Posterior vena cava (tissue), 2 donors: ENCODE results near the gene ADORA1. TPM values are rescaled to one million over a fixed set of nuclear protein-coding genes. Genes with fewer than 3 reads are reported as not detected.

ENCODE experiments used
- DNase-seq: peaks from one replicate; pipeline ENCODE4 v3.0.0-alpha.2; 2020; ENCODE audit warnings: low spot score
- intact Hi-C, 2 donors: fragments of 100-400 bp; cut with DNase I; formaldehyde crosslinking; loops; one replicate each; pipeline versions ENCODE4 v1.14.1 to v1.14.2; 2022 to 2023
- total RNA-seq, 2 donors: library from RNA; stranded (reverse); fragmentation: NEBNext Ultra II Directional; extraction: Animal tissue kit (Norgen Biotek cat#: 25700); gene quantifications; one replicate each; pipeline ENCODE4 v1.2.1, GENCODE V29; 2021
- donor health status: DM: yes; HTN: yes; CAD: no.
- donor health status: DM: yes; HTN: yes; CAD: no.

The ADORA1 gene
- total RNA-seq, 2 donors from 2014 or later = 0.32 to 1.3 TPM

DNA sequence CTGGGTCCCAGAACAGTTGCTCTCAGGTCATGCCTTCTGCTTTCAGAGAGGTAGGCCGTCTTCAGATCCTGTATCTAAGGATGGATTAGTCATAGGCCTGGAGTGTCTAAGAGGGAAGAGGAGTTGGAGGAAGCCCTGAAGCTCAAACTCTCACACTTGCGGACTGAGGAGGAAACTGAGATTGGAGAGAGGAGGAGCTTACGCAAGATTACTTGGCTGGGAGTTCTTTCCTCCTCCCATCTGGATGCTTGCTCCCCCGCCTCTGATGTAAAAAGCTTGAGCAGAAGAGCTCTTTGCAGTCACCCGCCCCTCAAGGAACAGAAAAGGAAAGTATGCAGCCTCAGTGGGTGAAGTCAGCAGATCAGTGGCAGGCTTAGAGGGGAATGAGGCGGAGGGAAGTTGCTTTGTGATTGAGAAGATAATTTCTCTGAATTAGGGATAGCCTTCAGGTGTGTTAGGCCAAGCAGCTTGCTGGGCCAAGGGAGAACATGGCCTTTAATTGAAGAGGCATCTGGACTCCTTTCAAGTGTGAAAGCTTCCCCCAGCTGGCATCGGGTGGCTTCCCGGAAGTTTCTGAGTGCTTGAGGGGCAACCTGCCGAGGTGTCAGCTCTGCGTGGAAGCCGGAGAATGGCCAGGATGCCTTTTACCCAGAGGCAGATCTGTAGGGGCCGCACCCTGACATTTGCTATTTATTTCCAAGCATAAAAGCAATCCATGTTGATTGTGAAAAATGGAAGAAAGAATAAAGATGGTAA lies 6.6 kb downstream of the ADORA1 start:
- DNase-seq = no peak
- intact Hi-C loops = loop anchor here in 1 of 2 donors (2.0 kb wide), 1 partner anchor 65 kb away; no protein-coding TSS in a partner anchor

DNA sequence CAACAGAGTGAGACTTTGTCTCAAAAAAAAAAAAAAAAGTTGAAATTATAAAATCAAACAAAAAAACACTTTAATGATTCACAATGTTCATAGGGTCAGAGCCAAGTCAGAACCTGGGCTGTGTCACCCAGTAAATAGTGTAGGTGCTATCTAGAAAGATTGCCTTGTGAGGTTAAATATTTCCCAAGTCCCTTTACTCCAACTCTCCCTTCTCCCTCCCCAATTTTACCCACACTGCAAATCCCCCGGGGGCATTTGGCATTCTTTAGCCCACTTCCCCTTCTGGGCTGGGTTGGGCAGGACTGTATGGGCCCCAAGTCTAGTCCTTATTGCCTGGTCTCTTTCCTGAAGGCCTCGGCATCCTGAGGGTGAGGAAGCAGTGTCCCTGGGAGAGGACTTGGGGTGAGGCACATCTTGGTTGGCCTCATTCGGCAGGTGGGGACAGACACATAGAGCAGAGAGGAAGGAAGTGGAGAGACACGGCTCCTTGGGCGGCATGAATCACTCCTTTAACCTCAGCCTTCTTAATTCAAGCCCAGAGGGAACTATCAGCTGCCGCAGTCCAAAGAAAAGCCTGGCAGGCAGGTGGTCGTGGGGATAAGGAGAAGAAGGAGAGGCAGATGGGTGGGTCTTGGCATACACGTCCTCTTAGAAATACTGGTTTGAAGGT lies 8.2 kb downstream of the ADORA1 start:
- DNase-seq = no peak
- intact Hi-C loops = no loop called here

- no peak for DNase-seq
- intact Hi-C loops = no loop called here
Observed at GRCh38 chr1:203136409-203137042, 9.0 kb downstream of the ADORA1 start.

DNA sequence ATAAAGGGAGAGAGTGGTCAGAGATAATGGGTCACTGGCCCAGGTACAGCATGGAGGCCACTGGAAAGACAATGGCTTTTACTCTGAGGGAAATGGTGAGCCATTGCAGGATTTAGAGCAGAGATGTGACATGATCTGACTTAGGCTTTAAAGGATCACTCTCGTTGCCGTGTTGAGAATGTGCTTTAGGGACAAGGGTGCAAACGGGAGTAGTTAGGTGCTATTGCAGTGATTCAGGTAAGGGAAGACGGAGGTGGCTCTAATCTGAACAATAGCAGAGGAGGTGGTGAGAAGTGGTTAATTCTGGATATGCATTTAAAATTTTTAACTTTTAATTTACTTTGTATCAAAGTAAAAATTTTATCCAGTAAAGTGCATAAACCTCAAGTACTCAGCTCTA lies 9.8 kb downstream of the ADORA1 start:
- intact Hi-C loops = no loop called here
- no peak for DNase-seq

GRCh38 chr1:203138066-203138465 lies 10.5 kb downstream of the ADORA1 start:
- intact Hi-C loops = loop anchor here in 1 of 2 donors (1.0 kb wide), 1 partner anchor 16 kb away; no protein-coding TSS in a partner anchor

DNA sequence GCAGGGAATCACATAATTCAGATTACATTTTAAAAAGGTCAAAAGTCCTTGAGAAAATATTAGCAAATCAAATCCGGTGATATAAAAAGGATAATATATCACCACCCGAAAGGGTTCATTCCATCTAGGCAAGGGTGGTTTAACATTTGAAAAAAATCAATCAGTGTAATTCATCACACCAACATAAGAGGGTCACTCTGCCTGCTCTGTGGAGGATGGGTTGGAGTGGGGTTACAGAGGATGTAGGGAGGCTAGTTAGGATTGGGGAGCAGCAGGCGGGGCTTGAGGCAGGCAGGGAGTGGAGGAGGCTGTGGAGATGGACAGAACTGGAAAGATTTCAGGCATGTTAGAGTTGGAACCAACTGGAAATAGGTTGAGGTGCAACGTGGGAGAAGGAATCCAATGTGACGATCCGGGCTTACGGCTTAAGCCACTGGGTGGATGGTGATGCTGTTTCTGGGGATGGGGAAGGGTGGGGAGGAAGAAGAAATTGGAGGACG lies 12.5 kb downstream of the ADORA1 start:
- DNase-seq = peak; percentile 14
- intact Hi-C loops = no loop called here

More at GRCh38 chr1:203138066-203138465, 10.5 kb downstream of the ADORA1 start:
- DNase-seq = no peak

DNA sequence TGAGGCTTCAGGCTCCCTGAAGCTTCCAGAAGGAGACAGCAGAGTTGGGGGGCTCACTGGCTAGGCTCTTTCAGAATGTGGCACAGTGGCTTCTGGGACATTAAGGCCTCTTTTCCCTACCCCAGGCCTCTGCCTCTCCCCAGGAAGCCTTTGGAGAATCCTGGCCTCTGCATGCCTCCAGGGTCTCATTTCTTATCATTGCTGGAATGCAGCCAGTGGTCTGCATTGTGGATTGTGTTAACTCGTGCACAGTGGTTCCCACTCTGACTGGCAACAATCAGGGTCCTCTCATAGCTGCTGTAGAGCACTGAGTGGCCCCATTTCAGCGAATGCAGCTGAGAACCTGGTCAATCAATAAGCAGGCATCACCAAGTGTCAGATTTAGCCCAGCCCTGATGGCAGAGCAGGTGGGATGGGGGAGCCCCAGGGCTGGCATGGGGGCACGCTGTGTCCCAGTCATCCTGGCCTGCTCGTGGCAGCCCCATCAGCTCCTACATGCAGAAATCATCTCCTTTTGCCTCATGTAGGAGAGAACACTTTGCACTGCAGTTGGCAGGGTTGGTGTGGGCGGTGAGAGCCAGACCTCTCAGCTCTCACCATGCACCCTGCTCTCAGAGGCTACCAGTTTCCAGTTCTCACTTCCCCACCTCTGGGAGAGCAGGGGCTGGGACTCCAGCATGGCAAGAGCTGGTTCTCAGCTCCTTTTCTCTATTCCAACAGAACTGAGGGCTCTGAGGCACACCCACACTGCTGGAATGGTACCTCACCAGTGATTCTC lies 13.4 kb downstream of the ADORA1 start:
- peak; percentile 72 for DNase-seq
- intact Hi-C loops = no loop called here

GRCh38 chr1:203142124-203142523 lies 14.6 kb downstream of the ADORA1 start:
- DNase-seq = peak; percentile 2
- intact Hi-C loops = no loop called here

GRCh38 chr1:203142684-203143408 lies 15.3 kb downstream of the ADORA1 start:
- DNase-seq = peak; percentile 26
- intact Hi-C loops = no loop called here

DNA sequence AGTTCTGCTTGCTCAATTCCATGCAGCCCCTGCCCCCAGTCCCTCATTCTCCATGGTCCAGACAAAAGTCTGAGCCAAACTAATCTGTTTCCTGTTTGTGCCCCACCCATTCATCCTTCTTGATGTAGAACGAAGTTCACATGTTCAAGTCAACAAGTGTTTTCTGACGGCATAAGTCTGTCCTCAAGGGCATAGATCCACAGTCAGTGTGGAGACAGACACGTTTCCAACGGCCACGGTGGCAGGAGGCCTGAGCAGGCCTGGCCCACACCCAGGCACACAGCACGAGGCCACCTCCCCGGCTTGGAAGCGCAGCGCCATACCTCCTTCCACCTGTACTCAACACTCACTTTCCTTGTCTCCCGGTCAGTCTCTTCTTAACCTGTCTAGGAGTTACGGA lies 16.1 kb downstream of the ADORA1 start:
- intact Hi-C loops = no loop called here
- DNase-seq = peak; percentile 43

- DNase-seq = peak; percentile 58
- intact Hi-C loops = no loop called here
Observed at GRCh38 chr1:203144661-203145060, 17.1 kb downstream of the ADORA1 start.

- intact Hi-C loops = no loop called here
Observed at GRCh38 chr1:203145321-203146041, 18.0 kb downstream of the ADORA1 start.

DNA sequence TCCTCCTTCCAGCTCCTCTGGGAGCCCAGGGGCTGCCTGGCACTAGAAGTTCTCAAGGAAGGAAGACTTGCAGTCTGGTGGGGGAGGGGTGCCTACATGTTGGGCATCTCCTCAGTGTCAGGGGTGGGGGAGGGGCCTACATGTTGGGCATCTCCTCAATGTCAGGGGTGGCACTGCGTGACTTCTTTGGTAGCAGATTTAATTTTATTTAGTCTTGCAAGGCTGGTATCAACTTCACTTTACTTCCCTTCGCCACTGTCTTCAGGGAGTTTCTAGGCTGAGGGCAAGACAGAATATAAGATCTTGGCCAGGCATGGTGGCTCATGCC lies 18.5 kb downstream of the ADORA1 start:
- no peak for DNase-seq
- intact Hi-C loops = no loop called here

More at GRCh38 chr1:203145321-203146041, 18.0 kb downstream of the ADORA1 start:
- DNase-seq = no peak

DNA sequence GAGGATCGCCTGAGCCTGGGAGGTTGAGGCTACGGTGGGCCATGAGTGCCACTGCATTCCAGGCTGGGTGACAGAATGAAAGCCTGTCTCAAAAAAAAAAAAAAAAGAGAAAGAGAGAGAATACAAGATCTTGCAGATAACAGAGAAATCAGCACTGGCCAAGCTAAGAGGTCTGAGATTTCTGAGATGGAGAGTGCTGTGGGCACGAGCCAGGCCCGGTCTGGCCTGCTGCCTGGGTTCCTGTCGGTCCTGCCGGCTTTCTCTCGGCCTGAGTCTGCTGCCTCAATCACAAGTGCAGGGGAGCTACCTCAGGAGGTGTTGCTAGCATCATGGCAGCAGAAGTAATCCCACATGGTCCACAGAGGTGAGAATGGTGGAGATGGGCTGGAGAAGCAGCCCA lies 19.0 kb downstream of the ADORA1 start:
- DNase-seq = no peak
- intact Hi-C loops = no loop called here

GRCh38 chr1:203147376-203147775 lies 19.9 kb downstream of the ADORA1 start:
- intact Hi-C loops = no loop called here
- DNase-seq = no peak

DNA sequence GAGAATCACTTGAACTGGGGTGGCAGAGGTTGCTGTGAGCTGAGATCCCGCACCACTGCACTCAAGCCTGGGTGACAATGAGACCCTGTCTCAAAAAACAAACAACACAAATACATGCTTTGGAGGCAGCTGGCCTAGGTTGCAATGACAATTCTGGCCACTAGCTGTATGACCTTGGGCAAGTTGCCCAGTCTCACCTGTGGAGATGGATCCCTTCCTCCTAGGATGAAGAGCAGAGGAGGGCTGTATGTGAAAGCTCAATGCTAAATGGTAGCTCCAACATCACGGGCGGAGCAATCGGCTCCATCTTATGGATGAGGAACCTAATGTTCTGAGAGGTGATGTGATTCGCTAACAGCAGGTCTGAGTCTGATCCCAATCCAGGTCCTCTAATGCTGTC lies 20.6 kb downstream of the ADORA1 start:
- intact Hi-C loops = no loop called here

DNA sequence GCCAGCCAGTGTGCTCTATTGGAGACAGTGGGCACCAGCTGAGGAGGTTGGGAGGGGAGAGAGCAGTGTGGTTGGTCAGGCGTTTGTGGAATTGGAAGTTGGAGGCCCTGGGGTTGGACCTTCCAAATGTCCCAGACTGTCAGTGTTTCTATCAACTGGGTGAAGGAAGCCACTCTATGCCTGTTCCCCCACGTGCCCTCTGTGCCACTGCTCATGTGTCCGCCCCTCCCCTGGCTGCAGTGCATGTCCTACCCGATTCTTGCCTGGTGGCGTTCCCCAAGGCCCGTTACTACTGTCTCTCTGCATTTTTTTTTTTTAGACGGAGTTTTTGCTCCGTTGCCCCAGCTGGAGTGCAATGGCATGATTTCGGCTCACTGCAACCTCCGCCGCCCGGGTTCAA lies 21.1 kb downstream of the ADORA1 start:
- intact Hi-C loops = no loop called here

More for the DNA sequence above, 20.6 kb downstream of the ADORA1 start:
- no peak for DNase-seq

DNA sequence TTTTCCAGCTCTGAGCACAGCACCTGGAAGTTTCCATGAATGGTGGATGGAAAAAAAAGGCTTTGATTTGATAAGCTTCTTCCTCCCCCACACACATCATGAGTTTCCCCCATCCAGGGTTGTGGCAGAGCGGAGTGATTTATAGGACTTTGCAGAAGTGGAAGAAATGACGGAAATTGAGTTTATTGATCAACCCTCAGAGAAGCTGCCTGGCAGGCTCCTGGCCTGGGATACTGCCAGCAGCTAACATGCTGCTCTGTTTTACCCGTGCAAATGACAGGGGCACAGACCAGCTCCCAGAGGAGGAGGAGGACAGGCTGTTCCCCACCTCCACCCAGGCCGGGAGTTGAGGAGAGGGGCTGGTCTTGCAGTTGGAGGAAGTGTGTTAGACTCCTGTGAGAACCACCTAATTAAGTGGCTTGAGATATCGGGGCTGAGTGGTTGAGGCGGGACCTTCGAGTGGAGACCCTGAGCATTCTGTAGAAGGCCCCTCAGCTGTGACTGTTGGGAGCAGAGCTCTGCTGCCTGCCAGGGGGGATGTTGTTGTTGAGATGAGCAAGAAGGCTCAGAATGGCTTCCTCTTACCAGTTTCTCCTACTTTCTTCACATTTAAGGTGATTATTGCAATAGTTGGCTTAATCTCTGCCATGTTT lies 21.8 kb downstream of the ADORA1 start:
- intact Hi-C loops = no loop called here

More for the DNA sequence above, 21.1 kb downstream of the ADORA1 start:
- DNase-seq = no peak

More for the DNA sequence above, 21.8 kb downstream of the ADORA1 start:
- DNase-seq = no peak
